Calu3 (cell line): ENCODE results near the gene PTCD2. TPM values are rescaled to one million over a fixed set of nuclear protein-coding genes. Genes with fewer than 3 reads are reported as not detected.

Experiments
- total RNA-seq: library from RNA; stranded (reverse); gene quantifications from 2 replicates; pipeline ENCODE4 v1.2.3, GENCODE V29; 2022

Gene PTCD2
- total RNA-seq, 1 experiment from 2014 or later: 14.3 TPM

Other genes with a start within 250 kb of the PTCD2 start
- gene MAP1B, start 212.9 kb upstream of the PTCD2 start, total RNA-seq: 21.5 and 34.6 TPM in 2 replicates
- 57.7 and 61.2 TPM in 2 replicates for gene MRPS27, start 133 bp upstream of the PTCD2 start, total RNA-seq
- gene ZNF366, start 187.0 kb downstream of the PTCD2 start, total RNA-seq: not detected in 2 replicates